GM20000 (cell line): ENCODE results near the gene SLC7A6.
A peak's percentile ranks its signal among the peaks of the same experiment; 100 is the strongest.

ENCODE experiments used
- DNase-seq: peaks from one replicate; pipeline ENCODE4 v3.0.0; 2012; ENCODE audit warnings: low spot score
- TF ChIP-seq, protein P1 (sequence below): IDR thresholded peaks from 2 replicates; pipeline ENCODE4 v1.5.1; 2012; ENCODE audit warnings: mild to moderate bottlenecking, control low read depth; ENCODE audit errors: extremely low read depth, missing control alignments

SLC7A6 gene

GRCh38 chr16:68250951-68251350, 13.4 kb upstream of the SLC7A6 start:
- DNase-seq: no peak
- TF ChIP-seq, protein P1, sequence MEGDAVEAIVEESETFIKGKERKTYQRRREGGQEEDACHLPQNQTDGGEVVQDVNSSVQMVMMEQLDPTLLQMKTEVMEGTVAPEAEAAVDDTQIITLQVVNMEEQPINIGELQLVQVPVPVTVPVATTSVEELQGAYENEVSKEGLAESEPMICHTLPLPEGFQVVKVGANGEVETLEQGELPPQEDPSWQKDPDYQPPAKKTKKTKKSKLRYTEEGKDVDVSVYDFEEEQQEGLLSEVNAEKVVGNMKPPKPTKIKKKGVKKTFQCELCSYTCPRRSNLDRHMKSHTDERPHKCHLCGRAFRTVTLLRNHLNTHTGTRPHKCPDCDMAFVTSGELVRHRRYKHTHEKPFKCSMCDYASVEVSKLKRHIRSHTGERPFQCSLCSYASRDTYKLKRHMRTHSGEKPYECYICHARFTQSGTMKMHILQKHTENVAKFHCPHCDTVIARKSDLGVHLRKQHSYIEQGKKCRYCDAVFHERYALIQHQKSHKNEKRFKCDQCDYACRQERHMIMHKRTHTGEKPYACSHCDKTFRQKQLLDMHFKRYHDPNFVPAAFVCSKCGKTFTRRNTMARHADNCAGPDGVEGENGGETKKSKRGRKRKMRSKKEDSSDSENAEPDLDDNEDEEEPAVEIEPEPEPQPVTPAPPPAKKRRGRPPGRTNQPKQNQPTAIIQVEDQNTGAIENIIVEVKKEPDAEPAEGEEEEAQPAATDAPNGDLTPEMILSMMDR: no peak

DNA sequence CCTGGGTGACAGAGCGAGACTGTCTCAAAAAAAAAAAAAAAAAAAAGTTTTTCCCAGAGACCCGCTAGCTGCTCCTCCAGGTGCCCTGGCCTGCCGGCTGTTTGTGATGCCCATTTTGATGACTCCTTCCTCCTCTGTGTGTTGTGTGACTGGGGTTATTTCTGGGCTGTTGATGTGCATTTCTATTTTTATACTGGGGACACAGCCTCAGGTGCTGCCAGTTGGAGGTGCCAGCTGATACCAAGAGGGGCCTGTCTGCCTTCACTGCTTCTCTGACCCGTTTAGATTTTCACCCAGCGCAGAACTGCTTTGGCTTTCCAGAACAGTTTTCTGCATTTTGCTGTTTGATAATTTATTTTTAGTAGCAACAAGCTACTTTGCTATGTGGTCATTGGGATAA, 12.5 kb upstream of the SLC7A6 start:
- TF ChIP-seq, protein P1: no peak
- DNase-seq: no peak

GRCh38 chr16:68252383-68252782, 11.9 kb upstream of the SLC7A6 start:
- no peak for DNase-seq
- TF ChIP-seq, protein P1: no peak

GRCh38 chr16:68253721-68254120, 10.6 kb upstream of the SLC7A6 start:
- DNase-seq: no peak
- TF ChIP-seq, protein P1: no peak

DNA sequence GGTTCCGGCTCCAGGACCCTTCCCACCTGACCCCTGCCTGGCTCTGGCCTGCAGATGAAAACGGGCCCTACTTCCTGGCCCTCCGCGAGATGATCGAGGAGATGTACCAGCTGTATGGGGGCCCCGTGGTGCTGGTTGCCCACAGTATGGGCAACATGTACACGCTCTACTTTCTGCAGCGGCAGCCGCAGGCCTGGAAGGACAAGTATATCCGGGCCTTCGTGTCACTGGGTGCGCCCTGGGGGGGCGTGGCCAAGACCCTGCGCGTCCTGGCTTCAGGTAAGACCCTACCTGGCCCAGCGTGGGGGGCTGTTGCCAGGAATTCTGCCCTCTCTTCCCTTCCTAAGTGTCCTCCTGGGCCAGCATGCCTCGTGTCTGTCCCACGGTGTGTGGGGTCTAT, 8.6 kb upstream of the SLC7A6 start:
- no peak for DNase-seq
- TF ChIP-seq, protein P1: no peak

DNA sequence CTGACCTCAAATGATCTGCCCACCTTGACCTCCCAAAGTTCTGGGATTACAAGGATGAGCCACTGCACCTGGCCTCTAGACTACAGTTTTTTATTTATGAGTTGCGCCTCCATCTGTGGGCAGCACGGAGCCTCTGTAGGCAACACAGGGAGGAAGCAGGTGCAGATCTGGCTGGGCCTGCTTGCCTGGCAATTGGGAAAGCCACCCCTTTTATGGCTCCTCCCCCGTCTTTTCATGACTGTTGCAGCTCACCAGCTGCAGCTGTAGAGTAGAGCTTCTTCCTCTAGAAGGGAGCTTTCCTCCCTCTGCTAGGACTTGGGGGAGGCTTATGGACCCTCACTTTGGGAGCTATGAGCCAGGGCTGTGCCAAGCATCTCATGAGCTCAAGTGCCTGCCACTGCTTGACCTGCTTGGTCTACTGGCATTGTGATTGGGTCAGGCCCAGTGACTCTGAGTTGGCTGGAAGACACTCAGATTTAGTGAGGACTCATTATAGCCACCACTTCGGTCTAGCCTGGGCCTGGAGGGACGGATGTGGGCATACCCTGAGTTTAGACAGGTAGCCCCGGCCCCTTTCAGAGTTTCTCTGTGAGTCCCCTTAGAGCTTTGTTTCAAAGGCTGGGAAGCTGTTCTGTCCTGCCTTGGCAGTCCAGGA, 6.9 kb upstream of the SLC7A6 start:
- TF ChIP-seq, protein P1: no peak
- DNase-seq: peak; percentile 80

DNA sequence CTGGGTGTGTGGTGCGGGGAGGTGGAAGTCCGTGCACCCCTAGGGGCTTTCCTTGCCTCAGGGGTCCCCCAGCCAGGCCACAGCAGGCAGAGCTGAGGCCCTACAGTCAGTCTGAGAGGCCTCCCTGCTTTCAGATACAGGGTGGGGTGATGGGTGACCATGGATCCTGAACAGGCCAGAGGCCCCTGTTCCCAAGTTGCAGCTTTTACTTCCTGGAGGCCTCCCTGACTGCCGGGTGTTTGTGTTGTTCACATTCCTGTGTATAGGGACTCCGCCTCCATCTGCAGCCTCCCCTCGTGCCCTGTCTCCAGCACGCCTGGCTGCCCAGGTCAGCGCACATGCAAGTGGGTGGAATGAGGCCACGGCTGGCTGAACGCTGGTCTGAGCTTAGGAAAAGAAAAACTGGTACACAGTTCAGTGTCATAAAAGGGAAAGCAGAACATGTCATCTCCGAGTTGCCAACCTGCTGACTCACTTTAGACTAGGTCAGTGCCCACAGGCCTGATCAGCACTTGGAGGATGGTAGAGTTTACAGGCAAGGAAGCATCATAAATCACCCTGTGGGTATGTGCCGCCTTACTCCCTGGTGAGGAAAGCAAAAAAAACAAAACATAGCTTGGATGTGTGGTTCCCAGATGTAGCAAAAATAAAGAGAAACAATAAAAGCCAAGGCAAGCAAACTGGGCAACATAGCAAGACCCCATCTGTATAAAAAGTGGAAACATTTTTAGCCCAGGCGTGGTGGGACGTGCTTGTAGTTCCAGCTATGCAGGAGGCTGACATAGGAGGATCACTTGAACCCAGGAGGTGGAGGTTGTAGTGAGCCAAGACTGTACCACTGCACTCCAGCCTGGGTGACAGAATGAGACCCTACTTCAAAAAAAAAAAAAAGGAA, 6.2 kb upstream of the SLC7A6 start:
- TF ChIP-seq, protein P1: no peak
- no peak for DNase-seq
